RPMI7951 (cell line): ENCODE results near the gene NMRAL1. TPM values are rescaled to one million over a fixed set of nuclear protein-coding genes. Genes with fewer than 3 reads are reported as not detected.

Source experiments
- DNase-seq: peaks from one replicate; pipeline ENCODE4 v3.0.0-alpha.2; 2012; ENCODE audit warnings: low read depth
- total RNA-seq: library from RNA; depleted of rRNA; stranded (reverse); fragments of >200 nt; shearing (Covaris generic); gene quantifications from 2 replicates; pipeline ENCODE4 v1.2.3, GENCODE V29; 2014; rRNA removed

Gene NMRAL1
- 48.4 and 66.5 TPM in 2 replicates for total RNA-seq

GRCh38 chr16:4474192-4474961 is at the start of gene NMRAL1:
Gene NMRAL1 (minus strand): TSS chr16:4474625. CDS start chr16:4474132, 493 bp downstream.
- DNase-seq, result peak; percentile 88

- no peak for DNase-seq
Observed at GRCh38 chr16:4523686-4524085, 49.3 kb upstream of the NMRAL1 start.

DNA sequence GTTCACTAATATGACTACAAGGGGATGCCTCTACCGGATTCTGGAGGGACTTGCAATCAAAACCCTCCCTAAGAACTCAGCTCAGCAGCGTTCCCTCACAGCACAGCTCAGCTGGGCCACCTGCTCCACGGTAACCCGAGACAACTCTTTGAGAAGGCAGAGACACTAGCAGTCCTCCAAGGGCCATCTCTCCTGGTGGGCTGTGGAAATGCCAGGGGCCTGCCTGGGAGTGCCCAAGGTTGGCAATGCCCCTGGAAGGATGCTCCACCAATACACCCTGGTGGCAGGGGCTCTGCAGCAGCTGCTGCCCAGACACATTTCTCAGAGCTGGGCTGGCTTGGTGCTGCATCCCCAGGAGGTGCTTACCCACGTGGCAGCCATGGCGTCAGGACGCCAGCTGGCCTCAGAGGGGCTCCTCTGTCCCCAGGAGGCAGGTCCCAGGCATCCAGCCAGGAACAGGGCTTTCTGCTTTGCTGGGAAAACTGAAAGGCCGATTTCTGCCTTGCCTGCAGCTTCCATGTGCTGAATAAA is 47.7 kb upstream of the NMRAL1 start:
- no peak for DNase-seq

- DNase-seq, result no peak
Observed at GRCh38 chr16:4520913-4521312, 46.5 kb upstream of the NMRAL1 start.

GRCh38 chr16:4519274-4520058 is 45.0 kb upstream of the NMRAL1 start:
- no peak for DNase-seq

DNA sequence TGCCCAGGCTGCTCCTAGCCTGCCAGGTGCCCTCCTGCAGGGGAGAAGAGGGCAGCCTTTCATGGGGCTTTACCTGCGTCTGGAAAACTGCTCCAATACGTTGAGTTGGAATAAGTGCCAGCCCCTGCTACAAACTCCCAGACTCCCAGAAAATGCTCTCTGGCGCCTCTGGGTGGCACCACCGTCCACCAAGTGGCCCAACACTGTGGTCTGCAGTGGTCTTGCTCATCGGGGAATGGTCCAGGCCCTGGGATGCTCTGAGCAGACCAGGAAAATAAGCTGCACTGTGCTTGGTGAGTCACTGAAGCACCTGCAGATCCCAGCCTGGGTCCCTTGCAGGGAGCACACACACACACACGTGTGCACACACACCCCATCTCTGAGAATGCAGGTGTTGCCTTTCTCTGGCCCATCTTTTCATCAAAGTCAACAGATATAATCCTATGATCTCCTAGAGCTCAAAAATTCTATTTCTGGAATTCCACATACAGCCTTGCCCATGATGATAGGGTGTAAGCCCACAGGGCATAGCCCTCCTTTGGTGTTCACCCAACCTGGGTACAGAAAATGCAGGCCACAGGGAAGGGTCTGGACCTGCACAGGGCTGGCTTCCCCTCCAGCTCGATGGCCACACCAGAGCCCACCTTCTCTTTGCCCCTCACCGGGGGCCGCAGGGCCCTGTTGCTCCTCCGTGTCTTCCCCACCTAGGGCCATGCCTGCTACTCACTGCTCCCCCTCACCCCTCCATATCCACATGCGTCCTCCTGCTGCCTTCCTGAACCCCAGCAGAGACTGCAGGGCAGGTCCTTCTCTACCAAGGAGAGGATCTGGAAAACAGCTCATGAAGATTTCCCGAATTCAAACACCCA is 43.6 kb upstream of the NMRAL1 start:
- peak; percentile 9 for DNase-seq

DNA sequence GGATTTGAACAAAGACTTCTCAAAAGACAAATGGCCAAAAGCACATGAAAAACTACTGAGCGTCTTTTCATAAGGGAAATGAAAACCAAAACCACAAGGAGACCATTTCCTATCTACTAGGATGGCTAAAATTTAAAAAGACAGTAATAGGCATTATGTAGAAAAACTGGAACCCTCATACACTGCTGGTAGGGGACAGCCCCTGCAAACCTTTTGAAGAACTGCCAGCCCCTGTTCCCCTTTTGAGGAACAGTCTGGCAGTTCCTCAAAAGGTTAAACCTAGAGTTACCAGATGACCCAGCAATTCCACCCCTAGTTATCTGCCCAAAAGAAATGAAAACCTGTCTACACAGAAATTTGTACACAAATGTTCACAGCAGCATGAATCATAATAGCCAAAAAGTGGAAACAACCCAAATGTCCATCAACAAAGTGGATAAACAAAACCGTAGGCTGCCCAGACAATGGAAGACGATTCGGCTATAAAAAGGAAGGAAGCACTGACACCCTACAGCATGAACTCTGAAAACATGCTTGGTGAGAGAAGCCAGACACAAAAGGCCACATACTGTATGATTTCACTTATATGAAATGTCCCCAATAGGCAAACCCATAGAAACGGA is 41.3 kb upstream of the NMRAL1 start:
- no peak for DNase-seq

GRCh38 chr16:4514606-4515005 is 40.2 kb upstream of the NMRAL1 start:
- DNase-seq, result no peak

- no peak for DNase-seq
Observed at GRCh38 chr16:4513881-4514280, 39.5 kb upstream of the NMRAL1 start.

- DNase-seq, result no peak
Observed at GRCh38 chr16:4513086-4513860, 38.8 kb upstream of the NMRAL1 start.

DNA sequence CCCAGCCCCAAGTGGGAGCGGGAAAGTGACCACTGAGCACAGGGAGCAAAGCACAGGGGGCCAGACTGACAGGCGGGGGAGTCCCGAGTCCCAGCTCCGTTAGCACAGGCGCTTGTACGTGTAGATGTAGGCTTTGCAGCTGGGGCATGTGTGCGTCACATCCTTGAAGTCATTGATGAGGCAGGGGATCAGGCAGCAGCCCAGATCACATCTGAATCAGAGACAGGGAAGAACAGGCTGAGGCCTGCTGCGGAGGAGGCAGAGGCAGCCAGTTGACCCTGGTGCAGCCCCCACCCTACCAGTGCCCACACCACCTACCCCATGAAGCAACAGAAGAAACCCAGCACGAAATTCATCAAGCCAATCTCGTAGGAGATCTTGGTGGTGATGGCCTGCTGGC is 38.0 kb upstream of the NMRAL1 start:
- no peak for DNase-seq

DNA sequence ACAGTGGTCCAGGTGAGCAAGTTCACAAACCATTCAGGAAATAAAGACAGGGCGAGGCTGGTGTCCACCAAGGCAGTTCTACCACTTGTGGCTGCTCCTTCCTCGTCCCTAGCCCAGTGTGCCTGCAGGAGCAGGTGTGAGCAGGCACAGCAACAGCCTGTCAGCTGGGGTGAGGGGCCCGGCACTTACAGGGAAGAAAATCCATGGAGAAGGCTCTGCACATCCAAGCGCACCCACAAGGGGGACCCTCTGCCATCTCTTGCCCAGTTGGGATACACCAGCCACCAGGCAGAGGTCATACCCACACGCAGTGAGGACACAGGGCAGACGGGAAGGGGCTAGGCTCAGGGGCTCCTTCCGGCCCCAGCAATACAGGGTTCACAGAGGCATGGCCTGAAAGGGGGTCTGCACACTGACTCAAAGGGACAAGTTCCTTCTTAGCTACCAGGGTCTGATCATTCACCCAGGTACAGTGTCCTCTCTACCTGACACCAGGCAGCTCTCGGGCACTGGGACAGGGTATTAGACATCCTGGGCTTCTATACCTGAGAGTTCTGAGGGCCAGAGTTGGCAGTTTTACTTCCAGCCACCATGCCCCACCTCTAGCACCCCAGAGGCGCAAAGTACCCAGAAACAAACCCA is 37.1 kb upstream of the NMRAL1 start:
- peak; percentile 17 for DNase-seq

DNA sequence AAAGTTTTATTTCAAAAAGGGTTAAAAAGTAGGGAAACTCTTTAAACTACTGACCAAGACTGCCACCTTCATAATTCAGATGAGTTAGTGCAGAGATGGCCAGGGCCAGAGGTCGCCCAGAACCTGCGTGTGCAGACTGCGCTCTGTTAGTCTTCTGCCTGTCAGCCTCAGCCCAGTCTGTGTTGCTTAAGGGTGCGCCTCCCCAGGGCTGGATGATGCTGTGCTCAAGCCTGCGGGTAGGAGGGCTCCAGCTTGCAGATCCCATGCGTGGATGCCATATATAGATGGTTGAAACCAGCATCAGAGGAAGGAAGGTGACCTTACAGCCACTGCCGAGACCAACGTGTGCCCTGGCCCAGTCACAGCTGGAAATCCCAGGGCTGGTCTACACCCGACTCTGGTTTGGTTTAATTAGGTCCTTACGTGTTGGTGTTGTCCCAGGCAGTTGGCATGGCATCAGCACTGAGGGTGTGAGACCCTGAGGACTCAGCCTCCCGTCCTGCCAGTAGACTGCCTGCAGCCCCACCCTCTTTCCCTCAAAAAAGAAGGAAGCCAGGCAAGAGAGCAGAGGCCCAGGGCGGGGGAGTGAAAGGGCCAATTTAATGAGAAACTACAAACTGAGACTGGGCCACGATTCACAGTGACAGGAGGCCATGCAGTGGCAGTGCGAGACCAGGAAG is 36.5 kb upstream of the NMRAL1 start:
- no peak for DNase-seq

DNA sequence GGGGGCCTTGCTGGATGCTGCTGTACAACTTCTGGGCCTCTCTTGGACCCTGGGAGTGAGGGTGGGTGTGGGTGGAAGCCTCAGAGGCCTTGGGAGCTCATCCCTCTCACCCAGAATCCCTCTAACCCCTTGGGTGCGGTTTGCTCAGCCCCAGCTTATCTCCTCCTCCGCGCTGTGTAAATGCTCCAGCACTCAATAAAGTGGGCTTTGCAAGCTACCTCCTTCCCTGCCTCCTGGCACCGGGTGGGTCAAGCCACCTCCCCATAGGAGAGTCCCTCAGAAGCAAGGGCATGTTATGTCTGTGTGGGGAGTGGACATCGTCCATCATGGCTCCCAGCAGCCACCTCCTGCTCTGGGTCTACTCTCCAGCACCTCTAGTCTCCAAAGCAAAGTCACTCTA is 35.7 kb upstream of the NMRAL1 start:
- DNase-seq, result no peak

DNA sequence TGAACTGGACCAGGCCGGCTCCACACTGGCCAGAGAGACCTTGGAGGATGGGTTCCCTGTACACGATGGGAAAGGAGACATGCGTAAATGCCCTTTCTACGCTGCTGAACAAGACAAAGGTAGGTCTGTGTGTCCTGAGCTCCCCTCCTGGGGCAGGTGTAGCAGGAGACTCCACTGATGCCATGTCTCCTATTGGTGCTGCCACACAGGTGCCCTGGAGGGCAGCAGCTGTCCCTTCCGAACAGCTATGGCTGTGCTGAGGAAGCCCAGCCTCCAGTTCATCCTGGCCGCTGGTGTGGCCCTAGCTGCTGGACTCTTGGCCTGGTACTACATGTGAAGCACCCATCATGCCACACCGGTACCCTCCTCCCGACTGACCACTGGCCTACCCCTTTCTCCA is 35.0 kb upstream of the NMRAL1 start:
- no peak for DNase-seq

- no peak for DNase-seq
Observed at GRCh38 chr16:4508806-4509205, 34.4 kb upstream of the NMRAL1 start.

- DNase-seq, result no peak
Observed at GRCh38 chr16:4507588-4508345, 33.3 kb upstream of the NMRAL1 start.

- peak; percentile 63 for DNase-seq
Observed at GRCh38 chr16:4506450-4506849, 32.0 kb upstream of the NMRAL1 start.
